ENCODE measurements around the gene G6PC1.

GRCh38 chr17:42878924-42879595, 21.5 kb upstream of the G6PC1 start:
- TF ChIP-seq CTCF (conservative IDR thresholded peaks at IDR 0.05) (no peak), ZFX (IDR thresholded peaks at IDR 0.05) (no peak)

Data from C4-2B (cell line).